K562 (cell line): Measurements from ENCODE around the gene AGAP1. TPM values are rescaled to one million over a fixed set of nuclear protein-coding genes. Genes with fewer than 3 reads are reported as not detected.

Source experiments
- ARID1B ChIP-seq: fragments of 450-650 bp; IDR thresholded peaks from 2 replicates; pipeline ENCODE4 v1.6.1; 2016; ENCODE audit warnings: antibody characterized with exemption, mild to moderate bottlenecking, inconsistent platforms
- ID3 ChIP-seq, 2 experiments: fragments of 250-450 bp in 1 of 2; fragments of 450-650 bp in 1 of 2; sonication (Bioruptor Pico) in 1 of 2; IDR thresholded peaks; 2 replicates each; pipeline versions ENCODE4 v1.6.1 to v1.8.0; 2016 to 2021; ENCODE audit warnings: mild to moderate bottlenecking in 2 of 2, moderate library complexity in 2 of 2, missing compliant biosample characterization in 1 of 2, missing genetic modification characterization in 1 of 2
- KDM4B ChIP-seq, 2 experiments: fragments of 450-650 bp in 1 of 2; sonication (generic) in 1 of 2; IDR thresholded peaks; 2 replicates each; pipeline ENCODE4 v1.6.1; 2016 to 2017; ENCODE audit warnings: borderline replicate concordance in 2 of 2, antibody characterized with exemption in 1 of 2, low read depth in 1 of 2, mild to moderate bottlenecking in 1 of 2
- KLF16 ChIP-seq: IDR thresholded peaks from 2 replicates; pipeline ENCODE4 v1.6.1; 2016; ENCODE audit warnings: antibody characterized with exemption
- RAD21 ChIP-seq, 2 experiments: fragments of 250-450 bp in 1 of 2; fragments of 450-650 bp in 1 of 2; sonication (Bioruptor Pico) in 1 of 2; formaldehyde crosslinking in 1 of 2; IDR thresholded peaks in 1 of 2; conservative IDR thresholded peaks in 1 of 2; 2 replicates each; pipeline versions ENCODE4 v1.4.0 to v1.8.0; 2020 to 2022; ENCODE audit warnings: mild to moderate bottlenecking in 2 of 2, moderate library complexity in 1 of 2
- REST ChIP-seq, 2 experiments: fragments of 450-650 bp; formaldehyde crosslinking in 1 of 2; IDR thresholded peaks; 2 replicates each; pipeline versions ENCODE4 v1.4.0 to v1.6.1; 2014 to 2020; ENCODE audit warnings: mild to moderate bottlenecking in 2 of 2, borderline replicate concordance in 1 of 2, low read depth in 1 of 2
- TEAD4 ChIP-seq, 2 experiments: sonication (generic) in 1 of 2; formaldehyde crosslinking in 1 of 2; IDR thresholded peaks; 2 replicates each; pipeline versions ENCODE4 v1.6.1 to v1.8.0; 2012 to 2022; ENCODE audit warnings: borderline replicate concordance in 1 of 2, inconsistent platforms in 1 of 2, low read length in 1 of 2, mild to moderate bottlenecking in 1 of 2, missing genetic modification reagents in 1 of 2
- VEZF1 ChIP-seq: fragments of 200-800 bp; sonication (Bioruptor generic); IDR thresholded peaks from 2 replicates; pipeline ENCODE4 v1.6.1; 2017; ENCODE audit warnings: missing genetic modification characterization, missing compliant biosample characterization
- YBX1 ChIP-seq: fragments of 450-650 bp; IDR thresholded peaks from 2 replicates; pipeline ENCODE4 v1.7.1; 2016; ENCODE audit warnings: mild to moderate bottlenecking
- polyA plus RNA-seq, 8 experiments: library from polyadenylated mRNA; depleted of rRNA in 4 of 8; stranded (reverse) in 5 of 8; unstranded in 3 of 8; fragments of >200 nt; fragmentation: Nextera tagmentation in 2 of 8; fragmentation: Illumina TruSeq in 1 of 8; extraction: Ambion mirVana in 2 of 8; extraction: Trizol in 1 of 8; gene quantifications; 2 replicates each; pipeline versions ENCODE4 v1.2.1 to v1.2.3, GENCODE V29; 2011 to 2014; ENCODE audit warnings: inconsistent platforms in 1 of 8, missing spikeins in 1 of 8
- total RNA-seq, 7 experiments: library from RNA; depleted of rRNA in 6 of 7; stranded (reverse); fragments of >200 nt in 6 of 7; fragmentation: Illumina TruSeq in 2 of 7; extraction: Trizol in 2 of 7; gene quantifications; 2 replicates each; pipeline versions ENCODE4 v1.2.1 to v1.2.3, GENCODE V29; 2011 to 2021; ENCODE audit warnings: low replicate concordance in 1 of 7
- TF ChIP-seq, protein P1 (sequence below), 2 experiments: IDR thresholded peaks; 2 replicates each; pipeline ENCODE4 v1.6.1; 2011; ENCODE audit warnings: borderline replicate concordance in 1 of 2, control low read depth in 1 of 2, low read depth in 1 of 2, low read length in 1 of 2, mild to moderate bottlenecking in 1 of 2, mixed read lengths in 1 of 2, moderate library complexity in 1 of 2; ENCODE audit not compliant: insufficient read depth in 1 of 2, insufficient read length in 1 of 2, poor library complexity in 1 of 2, severe bottlenecking in 1 of 2; ENCODE audit errors: extremely low read depth in 1 of 2

Gene AGAP1
- total and polyA plus RNA-seq, 9 of the 15 experiments (the other 6 are each of a cell fraction or from before 2014, with no cell fraction given), result 1.3 to 24.0 (median 10.6) TPM

DNA sequence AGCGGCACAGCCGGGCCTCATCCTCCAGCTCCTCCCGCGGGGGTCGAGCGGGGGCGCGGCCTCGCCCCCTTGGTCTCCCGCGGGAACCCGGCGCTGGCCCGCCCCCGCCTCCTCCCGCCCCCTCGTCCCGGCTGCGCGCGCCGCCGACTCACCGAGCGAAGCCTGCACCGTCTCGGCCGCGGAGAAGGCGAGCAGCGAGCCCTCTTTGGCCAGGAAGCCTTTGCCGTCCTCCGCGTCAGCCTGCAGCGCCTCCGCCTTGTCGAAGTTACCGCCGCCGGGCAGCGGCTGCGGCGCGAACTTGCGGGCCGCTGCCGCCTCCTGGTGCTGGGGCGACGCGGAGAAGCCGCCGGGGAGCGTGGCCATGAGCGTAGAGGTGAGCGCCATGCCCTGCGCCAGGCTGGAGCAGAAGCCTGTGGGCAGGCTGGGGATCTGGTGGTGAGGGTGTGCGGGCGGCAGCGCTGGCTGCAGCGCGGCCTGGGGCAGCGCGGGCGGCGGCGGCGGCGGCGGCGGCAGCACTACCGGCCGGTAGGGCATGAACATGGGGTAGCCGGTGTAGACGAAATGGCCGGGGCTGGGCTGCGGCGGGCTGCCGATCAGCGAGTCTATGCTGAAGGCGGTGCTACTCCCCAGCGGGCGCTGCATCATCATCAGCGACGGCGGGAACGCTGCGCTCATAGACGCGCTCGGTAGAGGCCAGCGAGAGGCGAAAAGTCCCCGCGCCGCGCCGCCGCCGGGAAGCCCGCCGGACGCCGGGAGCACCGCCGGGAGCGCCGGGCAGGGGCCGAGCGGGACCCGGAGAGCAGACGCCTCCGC is 673.7 kb downstream of the AGAP1 start (continued):
- TF ChIP-seq REST (IDR thresholded peaks at IDR 0.05; ENCODE audit: borderline replicate concordance) (peak; percentile 41; the same call in 1 of the 2 replicates), REST (CRISPR knock-in tag; IDR thresholded peaks at IDR 0.05; ENCODE audit: low read depth) (no peak), YBX1 (no peak), TEAD4 (IDR thresholded peaks at IDR 0.05; ENCODE audit: low read length) (no peak), TEAD4 (CRISPR knock-in tag; IDR thresholded peaks at IDR 0.05; ENCODE audit: borderline replicate concordance) (no peak), ID3 (CRISPR knock-in tag; IDR thresholded peaks at IDR 0.05) (no peak), ID3 (tag; IDR thresholded peaks at IDR 0.05) (no peak), KLF16 (no peak), ARID1B (no peak), RAD21 (CRISPR knock-in tag; conservative IDR thresholded peaks at IDR 0.05 in 1 of 2, IDR thresholded peaks at IDR 0.05 in 1 of 2) (peak; percentile 24 to 48; a peak in 3 of 4 replicates), KDM4B (IDR thresholded peaks at IDR 0.05; ENCODE audit: borderline replicate concordance in 2 of 2, low read depth in 1 of 2) (no peak), VEZF1 (peak; percentile 28; the same call in 1 of the 2 replicates)
- TF ChIP-seq, protein P1, sequence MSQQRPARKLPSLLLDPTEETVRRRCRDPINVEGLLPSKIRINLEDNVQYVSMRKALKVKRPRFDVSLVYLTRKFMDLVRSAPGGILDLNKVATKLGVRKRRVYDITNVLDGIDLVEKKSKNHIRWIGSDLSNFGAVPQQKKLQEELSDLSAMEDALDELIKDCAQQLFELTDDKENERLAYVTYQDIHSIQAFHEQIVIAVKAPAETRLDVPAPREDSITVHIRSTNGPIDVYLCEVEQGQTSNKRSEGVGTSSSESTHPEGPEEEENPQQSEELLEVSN (IDR thresholded peaks at IDR 0.05; ENCODE audit: borderline replicate concordance in 1 of 2, extremely low read depth in 1 of 2, insufficient read depth in 1 of 2, insufficient read length in 1 of 2, low read depth in 1 of 2, low read length in 1 of 2, poor library complexity in 1 of 2, severe bottlenecking in 1 of 2), result peak in 1 of 2 experiments; percentile 59
